Measurements from ENCODE around the gene UNC13C.
"Not testable (repeated sequence)": the region's sequence is repeated elsewhere in the genome, so short reads cannot be mapped to it uniquely, and the experiment has no call there.

UNC13C gene

GRCh38 chr15:54304321-54304720 is 326.1 kb downstream of the UNC13C start:
- no peak for DNase-seq (ENCODE audit: low spot score)

GRCh38 chr15:54305138-54305537 is 326.9 kb downstream of the UNC13C start:
- no peak for DNase-seq (ENCODE audit: low spot score)

DNA sequence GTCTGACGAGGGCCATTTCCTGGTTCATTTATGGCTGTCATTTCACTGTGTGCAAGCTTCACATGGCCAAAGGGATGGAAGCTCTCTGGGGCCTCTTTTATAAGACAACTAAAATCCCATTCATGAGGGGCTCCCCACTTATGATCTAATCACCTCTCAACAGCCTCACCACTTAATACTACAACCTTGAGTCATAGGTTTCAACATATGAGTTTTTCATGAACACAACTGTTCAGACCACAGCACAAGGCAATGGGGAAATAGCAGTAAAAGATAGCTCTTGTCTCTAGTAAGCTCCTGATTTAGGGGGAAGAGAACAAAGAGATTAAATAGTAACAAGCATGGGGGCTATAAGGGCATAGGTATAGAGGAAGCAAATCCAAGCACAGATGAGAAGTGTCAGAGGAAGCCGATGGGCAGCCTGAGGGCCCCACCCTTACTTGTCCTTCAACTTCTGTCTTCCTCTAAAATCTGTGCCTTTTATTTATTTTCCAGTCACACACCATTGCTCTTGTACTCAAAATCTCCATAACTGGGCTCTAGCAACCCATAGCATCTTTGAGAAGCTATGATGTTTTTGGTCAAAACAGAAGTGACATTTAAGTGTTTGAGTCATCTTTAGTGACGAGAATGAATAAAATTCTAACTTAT is 329.1 kb downstream of the UNC13C start:
- DNase-seq (ENCODE audit: low spot score): no peak

GRCh38 chr15:54307926-54308325 is 329.7 kb downstream of the UNC13C start:
- DNase-seq (ENCODE audit: low spot score): no peak

- no peak for DNase-seq (ENCODE audit: low spot score)
Observed at GRCh38 chr15:54312528-54312927, 334.3 kb downstream of the UNC13C start.

GRCh38 chr15:54321426-54321825 is 343.2 kb downstream of the UNC13C start:
- DNase-seq (ENCODE audit: low spot score): no peak

GRCh38 chr15:54322341-54322740 is 344.1 kb downstream of the UNC13C start:
- DNase-seq (ENCODE audit: low spot score): no peak

DNA sequence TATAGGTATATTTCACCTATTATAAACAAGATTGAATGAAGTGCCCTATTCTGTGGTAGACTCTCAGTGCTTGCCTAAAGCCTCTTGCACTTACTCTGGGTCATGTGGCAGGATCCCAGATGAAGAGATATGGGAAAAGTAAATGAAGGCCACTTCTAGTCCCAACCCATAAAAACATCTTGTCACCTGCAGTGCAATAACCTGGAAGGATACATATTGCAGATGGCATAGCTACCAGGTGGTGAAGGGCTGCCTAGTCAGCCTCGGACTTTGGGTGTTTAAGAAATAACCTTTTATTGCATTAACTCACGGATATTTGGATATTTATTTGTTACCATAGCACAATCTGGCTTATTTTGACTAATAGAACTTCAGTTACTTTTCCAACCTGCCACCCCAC is 367.1 kb downstream of the UNC13C start:
- no peak for DNase-seq (ENCODE audit: low spot score)

DNA sequence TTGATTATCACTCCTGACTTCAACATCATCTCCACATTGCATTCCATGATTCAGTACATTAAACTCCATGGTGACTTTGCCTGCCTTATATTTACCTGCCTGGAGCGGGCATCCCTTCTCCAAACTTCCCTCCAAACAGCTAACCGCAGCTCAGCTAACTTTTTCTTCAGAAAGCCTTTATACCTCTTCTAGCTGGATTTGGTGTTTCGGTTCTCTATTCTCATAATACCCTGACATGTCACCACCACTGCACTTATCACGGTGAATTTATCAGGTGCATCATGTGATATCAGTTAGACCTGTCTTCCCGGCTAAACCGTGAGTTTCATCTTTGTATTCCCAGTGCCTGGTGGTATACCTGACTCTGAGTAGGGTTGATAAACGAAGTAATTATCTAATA is 367.6 kb downstream of the UNC13C start:
- DNase-seq (ENCODE audit: low spot score): no peak

GRCh38 chr15:54347082-54347827 is 369.0 kb downstream of the UNC13C start:
- no peak for DNase-seq (ENCODE audit: low spot score)

DNA sequence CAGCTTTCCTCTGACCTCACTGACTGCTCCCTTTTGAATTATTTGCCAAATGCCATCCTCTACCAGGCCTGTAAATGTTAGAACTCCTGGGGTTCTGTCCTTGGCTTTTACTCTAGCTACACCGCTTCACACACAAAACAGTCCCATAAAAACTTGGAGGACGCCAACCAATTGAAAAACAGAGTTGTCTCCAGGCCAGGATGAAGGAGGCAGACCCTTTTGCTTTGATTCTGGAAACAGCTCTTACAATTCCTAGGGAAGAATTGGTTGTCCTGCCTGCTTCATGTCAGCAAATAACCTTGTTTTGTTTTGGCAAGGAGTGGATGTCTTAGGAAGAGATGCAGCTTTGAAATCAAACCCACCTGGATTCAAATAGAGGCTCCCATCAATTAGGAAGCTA is 375.5 kb downstream of the UNC13C start:
- no peak for DNase-seq (ENCODE audit: low spot score)

GRCh38 chr15:54354341-54354740 is 376.1 kb downstream of the UNC13C start:
- DNase-seq (ENCODE audit: low spot score): no peak

- no peak for DNase-seq (ENCODE audit: low spot score)
Observed at GRCh38 chr15:54364961-54365360, 386.7 kb downstream of the UNC13C start.

- DNase-seq (ENCODE audit: low spot score): no peak
Observed at GRCh38 chr15:54373332-54373731, 395.1 kb downstream of the UNC13C start.

- DNase-seq (ENCODE audit: low spot score): no peak
Observed at GRCh38 chr15:54374184-54374952, 396.1 kb downstream of the UNC13C start.

- no peak for DNase-seq (ENCODE audit: low spot score)
Observed at GRCh38 chr15:54387799-54388198, 409.6 kb downstream of the UNC13C start.

- DNase-seq (ENCODE audit: low spot score): no peak
Observed at GRCh38 chr15:54388746-54389145, 410.5 kb downstream of the UNC13C start.

- no peak for DNase-seq (ENCODE audit: low spot score)
Observed at GRCh38 chr15:54410481-54410880, 432.2 kb downstream of the UNC13C start.

GRCh38 chr15:54424171-54424570 is 445.9 kb downstream of the UNC13C start:
- no peak for DNase-seq (ENCODE audit: low spot score)

- no peak for DNase-seq (ENCODE audit: low spot score)
Observed at GRCh38 chr15:54428596-54428995, 450.4 kb downstream of the UNC13C start.

DNA sequence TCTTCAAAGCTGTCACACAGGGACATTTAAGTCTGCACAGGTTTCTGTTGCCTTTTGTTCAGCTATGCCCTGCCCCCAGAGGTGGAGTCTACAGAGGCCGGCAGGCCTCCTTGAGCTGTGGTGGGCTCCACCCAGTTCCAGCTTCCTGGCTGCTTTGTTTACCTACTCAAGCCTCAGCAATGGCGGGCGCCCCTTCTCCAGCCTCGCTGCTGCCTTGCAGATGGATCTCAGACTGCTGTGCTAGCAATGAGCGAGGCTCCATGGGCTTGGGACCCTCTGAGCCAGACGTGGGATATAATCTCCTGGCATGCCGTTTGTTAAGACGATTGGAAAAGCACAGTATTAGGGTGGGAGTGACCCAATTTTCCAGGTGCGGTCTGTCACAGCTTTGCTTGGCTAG is 472.0 kb downstream of the UNC13C start:
- DNase-seq (ENCODE audit: low spot score): not testable (repeated sequence)

GRCh38 chr15:54456413-54456812 is 478.2 kb downstream of the UNC13C start:
- DNase-seq (ENCODE audit: low spot score): no peak

DNA sequence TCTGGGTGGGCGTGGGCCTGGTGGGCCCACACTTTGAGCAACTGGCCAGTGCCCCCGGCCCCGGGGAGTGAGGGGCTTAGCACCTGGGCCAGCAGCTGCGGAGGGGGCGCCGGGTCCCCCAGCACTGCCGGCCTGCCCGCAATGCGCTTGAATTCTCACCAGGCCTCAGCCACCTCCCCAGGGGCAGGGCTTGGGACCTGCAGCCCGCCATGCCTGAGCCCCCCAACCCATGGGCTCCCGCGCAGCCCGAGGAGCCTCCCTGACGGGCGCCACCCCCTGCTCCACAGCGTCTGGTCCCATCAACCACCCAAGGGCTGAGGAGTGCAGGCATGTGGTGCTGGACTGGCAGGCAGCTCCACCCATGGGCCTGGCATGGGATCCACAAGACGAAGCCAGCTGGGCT is 484.3 kb downstream of the UNC13C start:
- DNase-seq (ENCODE audit: low spot score): no peak
